22Rv1 (cell line): ENCODE measurements around the gene ADCY2.

Experiments
- H3K27ac ChIP-seq: fragments of 450-650 bp; 2 replicates; pipeline ENCODE4 v1.5.1; 2017
- ZFX ChIP-seq: fragments of 450-650 bp; IDR thresholded peaks from 2 replicates; pipeline ENCODE4 v1.6.1; 2017; ENCODE audit warnings: antibody characterized with exemption, borderline replicate concordance
- TF ChIP-seq, protein P1 (sequence below): fragments of 450-650 bp; IDR thresholded peaks from 2 replicates; pipeline ENCODE4 v1.5.1; 2017; ENCODE audit warnings: mild to moderate bottlenecking

Gene ADCY2

DNA sequence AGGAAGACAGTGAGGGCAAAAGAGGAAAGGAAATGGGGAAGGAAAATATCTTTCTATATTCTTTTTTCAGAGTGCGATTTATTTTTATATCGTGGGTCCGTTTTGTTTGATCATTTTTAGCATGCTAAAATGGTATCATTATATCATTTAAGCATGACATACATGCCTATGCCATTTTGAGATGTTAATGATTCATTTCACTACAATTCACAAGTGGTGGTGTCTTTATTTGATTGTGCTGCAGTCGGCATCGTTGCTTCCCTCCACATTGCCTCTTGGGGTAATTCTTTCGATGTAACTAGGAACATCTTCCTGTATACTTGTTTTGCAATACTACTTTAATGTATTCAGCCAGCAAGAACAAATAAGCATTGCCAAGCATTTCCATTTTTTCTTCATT, 309.8 kb downstream of the ADCY2 start:
- H3K27ac ChIP-seq, result no peak overlapping the region
- no peak for TF ChIP-seq ZFX
- TF ChIP-seq, protein P1, sequence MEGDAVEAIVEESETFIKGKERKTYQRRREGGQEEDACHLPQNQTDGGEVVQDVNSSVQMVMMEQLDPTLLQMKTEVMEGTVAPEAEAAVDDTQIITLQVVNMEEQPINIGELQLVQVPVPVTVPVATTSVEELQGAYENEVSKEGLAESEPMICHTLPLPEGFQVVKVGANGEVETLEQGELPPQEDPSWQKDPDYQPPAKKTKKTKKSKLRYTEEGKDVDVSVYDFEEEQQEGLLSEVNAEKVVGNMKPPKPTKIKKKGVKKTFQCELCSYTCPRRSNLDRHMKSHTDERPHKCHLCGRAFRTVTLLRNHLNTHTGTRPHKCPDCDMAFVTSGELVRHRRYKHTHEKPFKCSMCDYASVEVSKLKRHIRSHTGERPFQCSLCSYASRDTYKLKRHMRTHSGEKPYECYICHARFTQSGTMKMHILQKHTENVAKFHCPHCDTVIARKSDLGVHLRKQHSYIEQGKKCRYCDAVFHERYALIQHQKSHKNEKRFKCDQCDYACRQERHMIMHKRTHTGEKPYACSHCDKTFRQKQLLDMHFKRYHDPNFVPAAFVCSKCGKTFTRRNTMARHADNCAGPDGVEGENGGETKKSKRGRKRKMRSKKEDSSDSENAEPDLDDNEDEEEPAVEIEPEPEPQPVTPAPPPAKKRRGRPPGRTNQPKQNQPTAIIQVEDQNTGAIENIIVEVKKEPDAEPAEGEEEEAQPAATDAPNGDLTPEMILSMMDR, result no peak

DNA sequence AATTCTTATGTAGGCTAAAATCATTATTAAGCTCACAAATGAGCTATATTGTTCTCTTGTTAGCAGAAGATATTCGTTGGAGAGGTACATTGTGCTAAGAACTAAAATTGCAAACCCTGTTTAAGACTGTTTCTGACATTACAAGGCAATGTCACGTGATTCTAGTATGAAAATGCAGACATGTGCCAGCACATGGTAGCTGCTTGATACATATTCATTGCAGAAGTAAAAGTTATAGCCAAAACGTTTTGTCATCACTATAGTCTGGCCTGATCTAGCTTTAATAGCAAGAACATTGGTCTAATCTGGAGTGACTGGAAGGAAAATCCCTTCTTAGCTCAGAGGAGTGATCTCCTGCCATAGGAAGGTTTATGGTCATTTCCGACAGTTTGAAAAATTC, 310.3 kb downstream of the ADCY2 start:
- TF ChIP-seq, protein P1, result no peak
- no peak for TF ChIP-seq ZFX
- H3K27ac ChIP-seq, result no peak overlapping the region

DNA sequence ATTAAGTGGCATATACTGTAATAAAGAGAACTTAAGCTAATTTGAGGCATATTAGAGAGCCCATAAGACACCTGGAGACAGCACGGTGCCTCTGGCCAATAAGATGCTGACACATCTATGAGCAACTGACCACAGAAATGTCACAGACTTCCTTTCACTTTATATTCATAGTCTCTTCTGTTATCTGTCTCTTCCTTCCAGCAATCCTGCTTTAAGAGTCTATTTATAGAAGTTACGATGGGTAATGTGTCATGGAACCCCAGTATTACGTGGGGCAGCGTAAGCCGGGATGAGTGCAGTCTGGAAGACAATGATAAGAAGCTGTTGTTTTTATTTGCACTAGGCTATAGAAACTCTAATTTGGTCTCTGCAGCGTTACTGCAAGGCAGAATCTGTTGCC, 318.2 kb downstream of the ADCY2 start:
- H3K27ac ChIP-seq, result no peak overlapping the region
- no peak for TF ChIP-seq ZFX
- TF ChIP-seq, protein P1, result no peak

DNA sequence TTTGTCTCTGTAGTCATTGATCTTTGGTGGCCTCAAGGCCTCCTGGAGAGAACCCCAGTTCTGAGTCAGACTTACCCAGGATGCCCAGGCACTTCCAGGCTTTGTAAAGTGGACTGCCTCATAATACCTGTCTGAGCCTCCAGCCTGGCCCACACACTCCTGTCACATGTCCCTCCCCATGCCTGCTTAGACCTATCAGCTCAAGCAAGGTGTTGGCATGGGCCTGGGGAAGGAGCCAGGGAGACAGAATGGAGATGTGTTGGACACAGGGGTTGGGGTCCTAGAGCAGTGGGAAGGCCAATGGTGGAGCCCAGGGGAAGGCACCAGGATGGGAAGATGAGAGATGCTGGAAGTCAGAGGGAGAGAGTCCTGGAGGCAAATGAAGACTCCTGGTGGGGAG, 318.8 kb downstream of the ADCY2 start:
- TF ChIP-seq, protein P1, result no peak
- no peak for TF ChIP-seq ZFX

DNA sequence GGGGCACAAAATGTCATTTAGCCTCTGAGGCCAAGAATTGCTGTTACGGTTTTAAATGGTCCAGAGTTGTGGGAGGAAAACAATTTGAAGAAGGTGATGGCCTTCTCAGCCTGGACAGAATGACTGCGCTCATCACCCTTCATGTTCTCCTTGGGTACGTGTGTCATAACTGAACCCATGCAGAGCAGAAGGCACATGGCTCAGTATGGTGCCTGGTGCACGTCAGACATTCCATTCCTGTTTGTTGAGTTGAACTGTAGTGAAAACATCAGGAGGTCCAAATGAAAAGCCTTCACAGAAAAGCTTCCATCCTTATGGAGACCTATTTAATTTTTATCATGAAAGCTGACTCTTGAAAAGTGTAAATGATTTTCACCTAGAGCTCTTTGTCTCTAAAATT, 321.8 kb downstream of the ADCY2 start:
- no peak overlapping the region for H3K27ac ChIP-seq
- no peak for TF ChIP-seq ZFX
- TF ChIP-seq, protein P1, result no peak

More for the DNA sequence above, 318.8 kb downstream of the ADCY2 start:
- H3K27ac ChIP-seq, result no peak overlapping the region

DNA sequence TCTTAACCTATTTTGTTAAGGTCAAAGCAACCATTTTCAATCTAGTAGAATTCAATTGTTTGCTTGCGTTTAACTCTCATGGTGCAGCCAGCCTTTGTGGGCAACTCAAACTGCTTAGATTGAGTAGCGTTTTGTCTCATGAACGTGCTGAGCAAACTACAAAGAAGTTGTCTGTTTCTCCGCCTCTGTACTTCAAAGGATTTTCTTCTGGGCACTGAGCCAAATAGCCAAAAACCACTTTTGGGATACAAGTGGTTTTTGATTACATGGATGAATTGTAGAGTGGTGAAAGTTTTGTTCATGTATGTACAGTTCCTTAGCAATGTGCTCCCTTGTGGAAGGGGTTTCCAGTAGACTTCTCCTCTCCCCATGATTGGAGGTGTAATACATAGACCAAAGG, 332.1 kb downstream of the ADCY2 start:
- H3K27ac ChIP-seq, result no peak overlapping the region
- TF ChIP-seq ZFX, result no peak
- TF ChIP-seq, protein P1, result no peak

DNA sequence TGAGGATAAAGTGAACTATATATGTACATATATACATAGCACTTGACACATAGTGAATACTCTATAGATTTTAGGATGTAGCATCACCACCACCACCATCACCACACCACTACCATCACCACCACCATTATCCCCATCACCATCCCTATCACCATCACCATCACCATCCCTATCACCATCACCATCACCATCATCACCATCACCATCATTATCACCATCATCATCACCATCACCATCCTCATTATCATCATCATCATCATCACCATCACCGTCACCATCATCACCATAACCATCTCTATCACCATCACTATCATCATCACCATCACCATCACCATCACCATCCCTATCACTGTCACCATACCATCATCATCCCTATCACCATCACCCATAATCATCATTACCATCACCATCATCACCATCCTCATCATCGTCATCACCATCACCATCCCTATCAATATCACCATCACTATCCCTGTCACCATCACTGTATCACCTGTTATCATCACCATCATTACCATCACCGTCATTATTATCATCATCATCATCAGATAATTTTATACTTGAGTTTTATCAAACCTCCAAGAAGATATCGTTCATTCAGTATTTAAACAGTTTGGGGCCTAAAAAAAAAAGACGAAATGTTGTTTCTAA, 345.6 kb downstream of the ADCY2 start:
- no peak overlapping the region for H3K27ac ChIP-seq
- TF ChIP-seq ZFX, result no peak
- TF ChIP-seq, protein P1, result no peak
